ENCODE data around the gene RNASEH1.

RNASEH1 gene, protein sequence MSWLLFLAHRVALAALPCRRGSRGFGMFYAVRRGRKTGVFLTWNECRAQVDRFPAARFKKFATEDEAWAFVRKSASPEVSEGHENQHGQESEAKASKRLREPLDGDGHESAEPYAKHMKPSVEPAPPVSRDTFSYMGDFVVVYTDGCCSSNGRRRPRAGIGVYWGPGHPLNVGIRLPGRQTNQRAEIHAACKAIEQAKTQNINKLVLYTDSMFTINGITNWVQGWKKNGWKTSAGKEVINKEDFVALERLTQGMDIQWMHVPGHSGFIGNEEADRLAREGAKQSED

GRCh38 chr2:3558205-3559014, at the start of gene RNASEH1:
Gene RNASEH1, minus strand, starts transcription at chr2:3558333. Its CDS starts 73 bp downstream, at chr2:3558260.
- DNase-seq, result peak; percentile 99

DNA sequence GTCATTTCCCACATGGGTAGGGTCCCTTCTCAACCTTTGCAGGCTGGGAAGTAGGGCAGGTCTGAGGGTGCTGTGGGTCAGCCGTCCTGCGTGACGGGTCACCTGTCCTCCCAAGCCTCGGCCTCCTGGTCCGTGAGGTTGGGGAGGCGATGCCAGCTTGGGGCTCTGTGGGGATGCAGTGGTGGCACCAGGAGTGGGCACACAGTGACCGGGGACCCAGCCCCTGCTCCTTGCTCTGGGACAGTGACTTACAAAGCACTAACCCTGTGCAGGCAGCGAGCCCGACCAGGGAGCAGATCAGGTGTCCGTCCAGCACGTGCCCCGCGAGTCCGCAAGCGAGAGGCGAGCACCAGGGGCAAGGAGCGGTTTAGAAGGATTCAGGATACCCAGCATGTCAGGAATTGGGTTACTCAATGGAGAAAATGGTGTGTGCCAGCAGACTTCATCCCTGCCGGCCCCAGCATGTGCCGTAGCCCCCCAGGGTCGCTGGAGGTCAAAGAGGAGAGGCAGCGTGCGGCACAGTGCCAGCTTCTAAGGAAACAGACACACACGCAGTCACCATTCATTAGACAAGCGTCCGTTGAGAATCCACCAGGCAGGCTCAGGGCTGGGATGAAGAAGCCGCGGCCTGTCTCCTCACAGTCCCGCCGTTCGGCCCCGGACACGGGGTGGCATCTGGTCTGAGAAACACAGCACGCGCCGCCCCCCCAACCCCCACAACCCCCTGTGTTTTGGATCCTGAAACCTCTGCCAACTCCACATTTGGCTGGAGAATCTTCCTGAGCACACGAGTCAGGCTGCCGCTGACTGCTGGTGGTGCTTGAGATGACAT, 48.5 kb upstream of the RNASEH1 start:
- no peak for DNase-seq

GRCh38 chr2:3606028-3606369, 47.9 kb upstream of the RNASEH1 start:
- no peak for DNase-seq

- peak in 1 of 2 donors; percentile 48 for DNase-seq
These were observed 47.1 kb upstream of the RNASEH1 start for GRCh38 chr2:3604991-3605961.

DNA sequence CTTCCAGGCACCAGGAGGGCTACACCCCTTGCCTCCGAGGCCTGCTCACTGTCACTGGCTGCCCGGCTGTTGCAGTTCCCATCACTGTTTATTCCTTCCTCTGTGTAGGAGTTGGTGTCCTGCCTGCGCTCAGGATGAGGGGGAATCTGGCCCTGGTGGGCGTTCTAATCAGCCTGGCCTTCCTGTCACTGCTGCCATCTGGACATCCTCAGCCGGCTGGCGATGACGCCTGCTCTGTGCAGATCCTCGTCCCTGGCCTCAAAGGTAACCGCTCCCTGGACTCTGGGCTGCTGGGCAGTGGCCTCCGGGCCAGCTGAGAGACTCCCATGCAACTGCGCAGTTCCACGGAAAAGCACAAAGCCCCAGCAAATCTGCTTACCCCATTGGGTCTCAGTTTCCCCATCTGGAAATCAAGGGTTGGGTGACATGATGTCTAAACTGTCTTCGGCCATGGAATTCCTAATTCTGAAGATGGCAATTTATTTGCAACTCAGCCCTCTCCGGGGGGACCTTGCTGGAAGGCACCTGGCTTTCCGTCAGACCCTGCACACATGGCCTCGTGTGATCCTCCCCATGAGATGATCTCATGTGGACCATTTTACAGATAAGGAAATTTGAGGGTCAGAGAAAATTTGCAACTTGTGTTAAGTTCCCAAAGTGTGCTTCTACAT, 46.2 kb upstream of the RNASEH1 start:
- DNase-seq, result no peak

DNA sequence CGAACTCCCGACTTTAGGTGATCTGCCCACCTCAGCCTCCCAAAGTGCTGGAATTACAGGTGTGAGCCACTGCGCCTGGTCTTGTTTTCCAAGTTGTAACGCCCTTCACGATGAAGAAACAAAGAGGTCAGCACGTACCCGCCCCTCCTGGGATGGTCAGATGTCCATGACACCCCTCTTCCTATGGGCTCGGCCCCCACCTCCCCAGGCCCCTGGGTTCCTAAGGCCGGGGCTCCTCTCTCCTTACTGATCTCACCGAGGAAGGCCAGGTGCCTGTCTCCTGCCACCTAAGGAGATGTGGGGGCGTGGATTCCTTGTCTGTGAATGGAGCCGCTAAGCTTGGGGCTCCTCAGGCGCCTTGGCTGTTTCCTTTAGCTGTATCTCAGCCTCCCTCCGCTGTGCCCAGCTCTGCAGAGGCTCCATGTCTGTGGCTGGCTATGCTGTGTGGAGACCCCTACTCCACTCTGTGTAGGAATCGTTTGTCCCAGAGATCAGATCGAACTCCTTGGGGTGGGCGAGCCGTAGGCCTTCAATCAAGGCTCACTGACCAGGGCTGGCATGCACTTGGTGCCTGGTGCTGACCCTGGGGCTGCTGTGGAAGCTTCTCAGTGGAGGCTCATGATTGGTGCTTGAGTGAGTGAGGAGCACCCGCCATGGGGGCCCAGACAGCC, 45.5 kb upstream of the RNASEH1 start:
- DNase-seq, result no peak

- no peak for DNase-seq
These were observed 44.6 kb upstream of the RNASEH1 start for GRCh38 chr2:3602553-3603339.

- DNase-seq, result no peak
These were observed 43.6 kb upstream of the RNASEH1 start for GRCh38 chr2:3601561-3602271.

- no peak for DNase-seq
These were observed 42.2 kb upstream of the RNASEH1 start for GRCh38 chr2:3600256-3600855.

GRCh38 chr2:3598912-3599854, 41.0 kb upstream of the RNASEH1 start:
- no peak for DNase-seq

- no peak for DNase-seq
These were observed 40.2 kb upstream of the RNASEH1 start for GRCh38 chr2:3598197-3598910.

GRCh38 chr2:3597567-3597966, 39.4 kb upstream of the RNASEH1 start:
- no peak for DNase-seq

DNA sequence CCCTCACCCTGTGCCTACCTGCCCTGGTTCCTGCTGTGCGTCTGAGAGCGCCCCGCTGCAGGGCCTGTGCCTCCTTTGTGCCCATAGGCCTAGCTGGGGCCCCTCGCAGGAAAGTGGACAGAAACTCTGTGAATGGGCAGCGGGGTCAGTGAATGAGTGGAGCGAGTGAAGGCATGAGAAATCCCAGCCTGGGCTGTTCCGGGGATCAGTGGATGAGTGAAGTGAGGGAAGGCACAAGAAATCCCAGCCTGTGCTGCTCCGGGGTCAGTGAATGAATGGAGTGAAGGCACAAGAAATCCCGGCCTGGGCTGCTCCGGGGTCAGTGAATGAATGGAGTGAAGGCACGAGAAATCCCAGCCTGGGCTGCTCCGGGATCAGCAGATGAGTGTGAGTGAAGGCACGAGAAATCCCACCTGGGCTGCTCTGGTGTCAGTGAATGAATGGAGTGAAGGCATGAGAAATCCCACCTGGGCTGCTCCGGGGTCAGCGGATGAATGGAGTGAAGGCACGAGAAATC, 38.8 kb upstream of the RNASEH1 start:
- no peak for DNase-seq

GRCh38 chr2:3595985-3596384, 37.9 kb upstream of the RNASEH1 start:
- DNase-seq, result peak; percentile 53 to 57

GRCh38 chr2:3595404-3595803, 37.3 kb upstream of the RNASEH1 start:
- no peak for DNase-seq

DNA sequence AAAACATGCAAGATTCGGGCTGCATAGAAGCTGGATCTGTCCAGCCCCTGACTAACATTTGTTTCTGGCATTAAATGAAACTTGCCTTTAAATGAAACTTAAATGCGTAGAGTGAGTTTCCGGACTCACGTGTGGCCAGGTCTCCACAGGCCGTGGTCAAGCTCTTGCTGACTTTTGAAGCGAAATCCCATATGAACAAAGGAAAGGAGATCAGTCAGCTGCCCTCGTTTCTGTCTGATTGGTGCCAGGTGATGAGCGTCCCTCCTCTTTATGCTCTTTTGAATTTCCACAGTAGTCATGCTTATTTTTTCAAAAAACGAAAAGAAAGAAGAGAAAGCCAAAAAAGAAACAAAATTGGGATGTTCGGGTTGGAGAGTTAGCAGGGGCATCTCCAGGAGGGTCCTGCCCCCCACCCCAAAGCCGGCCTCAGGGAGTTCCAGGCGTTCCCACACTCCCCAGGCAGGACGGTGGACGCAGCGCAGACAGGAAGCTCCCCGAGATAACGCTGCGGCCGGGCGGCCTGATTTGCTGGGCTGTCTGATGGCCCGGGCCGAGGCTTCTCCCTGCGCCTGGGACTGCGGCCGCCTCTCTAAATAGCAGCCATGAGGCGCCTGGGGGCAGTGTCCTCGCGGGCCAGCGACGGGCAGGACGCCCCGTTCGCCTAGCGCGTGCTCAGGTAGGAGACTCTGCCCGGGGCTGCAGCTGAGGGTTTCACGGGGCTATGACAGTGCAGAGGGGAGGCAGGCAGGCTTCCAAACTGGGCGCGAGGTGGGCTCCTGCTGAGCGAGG, 36.6 kb upstream of the RNASEH1 start, which contains the start of gene COLEC11:
Gene COLEC11 (plus strand): TSS at position 620 of the 789 bp plus-strand sequence. CDS start 9,229 bp downstream, outside the sequence.
- DNase-seq, result no peak

All from stimulated activated CD4-positive, alpha-beta T cell treated with anti-CD3 and anti-CD28 coated beads, Interleukin-2, amount 100 ng/mL, for 24 hours (primary cell).